Hematopoietic multipotent progenitor cell treated with erythropoietin and hydrocortisone succinate and interleukin-3 and kit ligand, for 8 days (in vitro differentiated cells): ENCODE results near the gene KIAA1217.

Experiments
- DNase-seq: peaks from one replicate; pipeline ENCODE4 v3.0.0-alpha.2; 2015

Gene KIAA1217

GRCh38 chr10:24570658-24571426 is 361.9 kb downstream of the KIAA1217 start:
- DNase-seq = no peak

- DNase-seq = no peak
These were observed 363.0 kb downstream of the KIAA1217 start for GRCh38 chr10:24571870-24572450.

GRCh38 chr10:24574161-24574560 is 365.2 kb downstream of the KIAA1217 start:
- no peak for DNase-seq

GRCh38 chr10:24574578-24575155 is 365.7 kb downstream of the KIAA1217 start:
- DNase-seq = peak; percentile 62

- no peak for DNase-seq
These were observed 366.6 kb downstream of the KIAA1217 start for GRCh38 chr10:24575481-24576002.

- no peak for DNase-seq
These were observed 370.5 kb downstream of the KIAA1217 start for GRCh38 chr10:24579448-24579847.

- DNase-seq = no peak
These were observed 371.0 kb downstream of the KIAA1217 start for GRCh38 chr10:24579906-24580305.

GRCh38 chr10:24589265-24589664 is 380.3 kb downstream of the KIAA1217 start:
- no peak for DNase-seq

GRCh38 chr10:24590697-24591457 is 381.9 kb downstream of the KIAA1217 start:
- no peak for DNase-seq

GRCh38 chr10:24596217-24596930 is 387.4 kb downstream of the KIAA1217 start:
- DNase-seq = no peak

- no peak for DNase-seq
These were observed 388.5 kb downstream of the KIAA1217 start for GRCh38 chr10:24597426-24597825.
